ENCODE measurements around the gene LTB.

DNA sequence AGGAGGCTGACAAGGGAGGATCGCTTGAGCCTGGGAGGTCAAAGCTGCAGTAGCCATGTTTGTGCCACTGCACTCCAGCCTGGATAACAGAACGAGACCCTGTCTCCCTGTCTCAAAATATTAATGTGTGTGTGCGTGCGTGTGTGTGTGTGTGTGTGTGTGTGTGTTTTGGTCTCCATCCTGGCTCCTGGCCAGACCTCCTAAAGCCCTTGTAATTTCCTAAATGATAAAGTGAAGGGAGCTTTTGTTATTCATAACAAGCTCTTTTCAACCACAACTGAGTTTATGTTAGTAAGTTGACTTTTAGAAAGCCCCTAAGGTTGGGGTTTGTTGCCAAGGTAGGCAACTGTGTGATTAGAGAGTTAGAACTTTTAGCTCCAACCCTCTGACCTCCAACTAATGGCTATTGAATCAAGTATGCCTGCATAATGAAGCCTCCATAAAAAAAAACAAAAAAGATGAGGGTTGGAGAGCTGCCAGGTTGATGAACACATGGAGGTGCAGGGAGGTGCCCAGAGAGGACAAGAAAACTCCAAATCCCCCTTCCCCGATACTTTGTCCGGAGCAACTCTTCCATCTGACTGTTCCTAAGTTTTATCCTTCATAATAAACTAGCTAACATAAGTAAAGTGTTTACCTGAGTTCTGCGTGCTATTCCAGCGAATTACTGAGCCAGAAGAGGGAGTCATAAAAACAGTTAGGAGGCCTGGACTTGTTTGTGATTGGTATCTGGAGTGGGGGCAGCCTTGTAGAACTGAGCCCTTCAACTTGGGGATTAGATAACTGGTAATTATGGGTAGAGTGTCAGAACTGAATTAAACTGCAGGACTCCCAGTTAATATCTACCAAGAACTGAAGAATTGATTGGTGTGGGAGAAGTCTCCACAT lies 27.5 kb upstream of the LTB start:
- TF ChIP-seq, protein P1, sequence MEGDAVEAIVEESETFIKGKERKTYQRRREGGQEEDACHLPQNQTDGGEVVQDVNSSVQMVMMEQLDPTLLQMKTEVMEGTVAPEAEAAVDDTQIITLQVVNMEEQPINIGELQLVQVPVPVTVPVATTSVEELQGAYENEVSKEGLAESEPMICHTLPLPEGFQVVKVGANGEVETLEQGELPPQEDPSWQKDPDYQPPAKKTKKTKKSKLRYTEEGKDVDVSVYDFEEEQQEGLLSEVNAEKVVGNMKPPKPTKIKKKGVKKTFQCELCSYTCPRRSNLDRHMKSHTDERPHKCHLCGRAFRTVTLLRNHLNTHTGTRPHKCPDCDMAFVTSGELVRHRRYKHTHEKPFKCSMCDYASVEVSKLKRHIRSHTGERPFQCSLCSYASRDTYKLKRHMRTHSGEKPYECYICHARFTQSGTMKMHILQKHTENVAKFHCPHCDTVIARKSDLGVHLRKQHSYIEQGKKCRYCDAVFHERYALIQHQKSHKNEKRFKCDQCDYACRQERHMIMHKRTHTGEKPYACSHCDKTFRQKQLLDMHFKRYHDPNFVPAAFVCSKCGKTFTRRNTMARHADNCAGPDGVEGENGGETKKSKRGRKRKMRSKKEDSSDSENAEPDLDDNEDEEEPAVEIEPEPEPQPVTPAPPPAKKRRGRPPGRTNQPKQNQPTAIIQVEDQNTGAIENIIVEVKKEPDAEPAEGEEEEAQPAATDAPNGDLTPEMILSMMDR (IDR thresholded peaks at IDR 0.05; ENCODE audit: low read depth, low read length): no peak
- TF ChIP-seq EZH2phosphoT487 (IDR thresholded peaks at IDR 0.05; ENCODE audit: low read depth): no peak

All from OCI-LY3 (cell line).